ENCODE measurements around the gene MNT. TPM values are rescaled to one million over a fixed set of nuclear protein-coding genes. Genes with fewer than 3 reads are reported as not detected.

The MNT gene
- total RNA-seq, 1 experiment from 2014 or later: 38.9 TPM

GRCh38 chr17:2393954-2394749 is 6.7 kb downstream of the MNT start:
- H2BK12ac ChIP-seq (ENCODE audit: insufficient read length, low read depth, low read length): no peak overlapping the region
- no peak overlapping the region for H3K14ac ChIP-seq (ENCODE audit: insufficient read depth, low read length)
- H4K5ac ChIP-seq (ENCODE audit: insufficient read length, low read depth, low read length): no peak overlapping the region
- no peak overlapping the region for H2BK5ac ChIP-seq (ENCODE audit: insufficient read length, low read length)
- Mint-ChIP-seq H3K9me3 (no peaks in the 10 kb centered on the region; a peak in 2 of 5 replicates), H3K27ac (peak overlapping the region in 2 of 3 experiments; percentile 66 to 89; a peak in 4 of 7 replicates), H3K4me3 (peak overlapping the region; percentile 64 to 86), H3K27me3 (ENCODE audit: low read depth) (no peaks in the 10 kb centered on the region), H3K36me3 (ENCODE audit: insufficient read depth in 1 of 3, low read depth in 3 of 3) (peaks cover 2 to 16% (median 8%) of the 10 kb centered on the region in 3 experiments; a peak in 6 of 7 replicates), H3K4me1 (peaks cover 40 to 59% of the 10 kb centered on the region in 2 experiments)
- no peak overlapping the region for H3T11ph ChIP-seq (ENCODE audit: low read length)
- H3K27me3 ChIP-seq (ENCODE audit: insufficient read depth, low read length): no peaks in the 10 kb centered on the region
- H2BK15ac ChIP-seq (ENCODE audit: low read depth, low read length): no peak overlapping the region
- no peaks in the 10 kb centered on the region for H4K20me1 ChIP-seq (ENCODE audit: control insufficient read depth, insufficient read depth, insufficient read length)
- H3K9me3 ChIP-seq (ENCODE audit: control insufficient read depth, low read depth, low read length): no peaks in the 10 kb centered on the region
- H3K27ac ChIP-seq (ENCODE audit: insufficient read length, low read depth, low read length): no peak overlapping the region
- H3K23ac ChIP-seq (ENCODE audit: insufficient read length, low read depth, low read length): no peak overlapping the region
- H3K4me2 ChIP-seq (ENCODE audit: insufficient read depth, insufficient read length, low read length): peak overlapping the region; percentile 39
- peaks cover 11% of the 10 kb centered on the region; the same call in 1 of the 2 replicates for H3K4me1 ChIP-seq (ENCODE audit: insufficient read depth, low read length)
- no peak overlapping the region for H2BK20ac ChIP-seq (ENCODE audit: low read depth, low read length, poor library complexity, severe bottlenecking)
- no peak overlapping the region for H3K56ac ChIP-seq (ENCODE audit: insufficient read length, low read depth, low read length)
- H3K9ac ChIP-seq (ENCODE audit: extremely low read depth, insufficient read length, low read length): no peak overlapping the region
- TF ChIP-seq CTCF (conservative IDR thresholded peaks at IDR 0.05): no peak
- H3K18ac ChIP-seq (ENCODE audit: insufficient read length, low read depth, low read length): no peak overlapping the region
- H4K8ac ChIP-seq (replicated peaks; ENCODE audit: insufficient read length, low read depth, low read length): no peak overlapping the region
- H2BK120ac ChIP-seq (ENCODE audit: low read depth, low read length, poor library complexity, severe bottlenecking): no peak overlapping the region
- peaks cover 10% of the 10 kb centered on the region for H3K23me2 ChIP-seq (ENCODE audit: insufficient read length, low read depth, low read length, poor library complexity, severe bottlenecking)
- no peak overlapping the region for H2AK5ac ChIP-seq (ENCODE audit: insufficient read length, low read length)
- no peaks in the 10 kb centered on the region for H3K79me1 ChIP-seq (ENCODE audit: insufficient read depth, low read depth, low read length, poor library complexity, severe bottlenecking)
- no CpG with 5 or more reads among the region's 53 CpGs for WGBS (ENCODE audit: extremely low coverage, insufficient read length, low lambda C conversion rate)
- DNase-seq: peak; percentile 92
- peaks cover 2% of the 10 kb centered on the region; the same call in 1 of the 2 replicates for H3K79me2 ChIP-seq (ENCODE audit: insufficient read depth, low read length)
- H2AFZ ChIP-seq (ENCODE audit: low read length): no peak overlapping the region
- no peak overlapping the region for H4K91ac ChIP-seq (ENCODE audit: insufficient read length, low read depth, low read length)
- no peak overlapping the region for H3K4ac ChIP-seq (ENCODE audit: low read depth, low read length)

Measured in H9 (cell line).